Umbilical cord (tissue), 2 donors: Measurements from ENCODE around the gene SLC25A38. TPM values are rescaled to one million over a fixed set of nuclear protein-coding genes. Genes with fewer than 3 reads are reported as not detected.
"Not testable (repeated sequence)": the region's sequence is repeated elsewhere in the genome, so short reads cannot be mapped to it uniquely, and the experiment has no call there.

Source experiments
- DNase-seq: peaks from one replicate; pipeline ENCODE4 v3.0.0-alpha.2; 2015; ENCODE audit warnings: low spot score
- total RNA-seq: library from RNA; depleted of rRNA; stranded (reverse); fragments of >200 nt; gene quantifications from one replicate; pipeline ENCODE4 v1.2.3, GENCODE V29; 2014; ENCODE audit warnings: low replicate concordance; ENCODE audit not compliant: insufficient read depth

SLC25A38 gene, protein sequence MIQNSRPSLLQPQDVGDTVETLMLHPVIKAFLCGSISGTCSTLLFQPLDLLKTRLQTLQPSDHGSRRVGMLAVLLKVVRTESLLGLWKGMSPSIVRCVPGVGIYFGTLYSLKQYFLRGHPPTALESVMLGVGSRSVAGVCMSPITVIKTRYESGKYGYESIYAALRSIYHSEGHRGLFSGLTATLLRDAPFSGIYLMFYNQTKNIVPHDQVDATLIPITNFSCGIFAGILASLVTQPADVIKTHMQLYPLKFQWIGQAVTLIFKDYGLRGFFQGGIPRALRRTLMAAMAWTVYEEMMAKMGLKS
- total RNA-seq = 13.5 TPM

DNA sequence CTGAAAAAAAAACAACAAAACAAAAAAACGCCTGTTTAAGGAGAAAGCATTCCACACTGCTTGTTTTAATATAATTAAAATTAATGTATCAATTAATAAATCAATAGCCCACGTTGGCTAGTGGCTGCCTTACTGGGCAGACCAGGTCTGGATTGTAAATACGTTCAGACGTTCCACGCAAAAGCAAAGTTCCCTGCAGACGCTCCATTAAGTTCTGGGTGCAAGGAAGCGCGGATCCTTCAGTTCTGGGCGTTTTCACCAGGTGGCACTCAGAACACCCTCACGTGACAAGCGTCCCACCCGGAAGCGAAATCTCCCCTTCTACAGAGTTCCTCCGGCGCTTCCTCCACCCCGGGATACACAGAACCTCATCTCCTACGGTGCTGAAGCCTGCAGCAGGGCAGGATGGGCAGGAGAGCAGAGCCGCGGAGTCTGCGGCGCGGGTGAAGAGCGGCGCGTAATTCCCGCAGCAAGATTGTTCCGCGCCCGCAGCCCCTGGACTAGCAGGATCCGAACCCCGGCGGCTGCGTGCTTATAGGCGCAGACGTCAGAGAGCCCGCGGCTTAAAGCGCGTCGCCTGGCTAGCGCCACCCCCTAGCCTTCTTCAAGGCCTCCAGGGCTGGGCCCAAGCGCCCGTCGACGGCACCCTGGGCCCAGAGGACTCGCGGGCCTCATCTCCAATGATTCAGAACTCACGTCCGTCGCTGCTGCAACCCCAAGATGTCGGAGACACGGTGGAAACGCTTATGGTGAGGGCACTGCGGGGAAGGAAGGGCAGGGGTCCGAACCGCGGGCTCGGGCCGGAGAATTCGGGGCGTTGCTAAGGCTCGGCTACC, at the start of gene SLC25A38:
SLC25A38 (plus strand) TSS at position 326 of the 836 bp plus-strand sequence; CDS start at position 681, 355 bp downstream.
- peak; percentile 89 for DNase-seq

DNA sequence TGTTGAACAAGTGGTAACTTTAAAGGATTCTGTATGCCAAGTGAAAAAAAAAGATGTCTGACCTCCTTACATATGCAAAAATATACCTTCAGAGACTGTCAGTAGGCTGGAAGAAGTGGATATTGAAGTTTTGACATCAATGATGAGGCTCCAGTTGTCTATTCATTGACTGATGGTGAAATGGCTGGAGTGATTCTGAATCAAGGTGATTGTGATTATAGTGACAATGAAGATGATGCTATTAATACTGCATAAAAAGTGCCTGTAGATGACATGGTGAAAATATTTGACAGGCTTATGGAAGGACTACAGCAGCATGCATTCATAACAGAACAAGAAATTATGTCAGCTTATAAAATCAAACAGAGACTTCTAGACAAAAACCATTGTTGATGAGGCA, 49.6 kb upstream of the SLC25A38 start:
- no peak for DNase-seq

DNA sequence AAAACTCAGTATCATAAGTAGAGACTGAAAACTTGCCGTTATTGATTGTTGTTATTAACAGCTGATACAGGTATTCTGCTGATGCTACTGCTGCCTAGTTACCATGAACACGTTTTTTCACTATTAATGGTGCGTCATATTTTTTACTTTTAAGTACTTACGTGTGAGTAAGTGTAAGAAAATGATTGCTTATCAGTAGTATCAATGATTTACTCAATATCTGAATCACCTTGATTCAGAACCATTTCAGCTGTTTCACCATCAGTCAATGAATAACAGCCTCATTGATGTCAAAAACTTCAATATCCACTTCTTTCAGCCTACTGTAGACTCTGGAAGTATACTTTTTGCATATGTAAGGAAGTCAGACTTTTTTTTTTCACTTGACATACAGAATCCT, 49.0 kb upstream of the SLC25A38 start:
- no peak for DNase-seq

DNA sequence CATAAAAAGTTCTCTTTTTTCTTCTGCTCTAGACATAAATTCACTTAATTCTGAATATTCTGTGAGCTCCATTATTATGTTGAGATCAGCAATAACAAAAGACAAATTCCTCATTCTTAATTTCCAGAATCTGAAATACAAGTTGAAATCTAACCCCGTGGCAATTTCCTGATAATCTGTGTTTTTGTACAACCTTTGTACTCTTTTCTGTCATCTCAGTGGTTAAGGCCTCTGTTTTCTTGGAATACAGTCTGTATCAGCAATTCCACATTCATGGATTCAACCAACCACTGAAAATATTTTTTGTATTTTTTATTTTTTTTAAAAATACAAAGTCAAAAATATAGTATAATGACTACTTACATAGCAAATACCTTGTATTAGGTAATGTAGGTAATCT, 45.0 kb upstream of the SLC25A38 start:
- no peak for DNase-seq

DNA sequence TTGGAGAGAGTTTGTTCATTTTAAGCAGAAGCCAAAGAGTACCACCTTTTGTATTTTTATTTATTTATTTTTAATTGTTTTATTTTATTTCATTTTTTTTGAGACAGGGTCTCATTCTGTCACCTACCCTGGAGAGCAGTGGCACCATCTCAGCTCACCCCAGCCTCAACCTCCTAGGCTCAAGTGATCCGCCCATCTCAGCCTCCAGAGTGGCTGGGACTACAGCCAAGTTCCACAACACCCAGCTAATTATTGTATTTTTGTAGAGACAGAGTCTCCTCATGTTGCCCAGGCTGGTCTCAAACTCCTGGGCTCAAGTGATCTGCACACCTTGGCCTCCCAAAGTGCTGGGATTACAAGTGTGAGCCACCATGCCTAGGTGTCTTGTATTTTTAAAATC, 44.1 kb upstream of the SLC25A38 start:
- no peak for DNase-seq

DNA sequence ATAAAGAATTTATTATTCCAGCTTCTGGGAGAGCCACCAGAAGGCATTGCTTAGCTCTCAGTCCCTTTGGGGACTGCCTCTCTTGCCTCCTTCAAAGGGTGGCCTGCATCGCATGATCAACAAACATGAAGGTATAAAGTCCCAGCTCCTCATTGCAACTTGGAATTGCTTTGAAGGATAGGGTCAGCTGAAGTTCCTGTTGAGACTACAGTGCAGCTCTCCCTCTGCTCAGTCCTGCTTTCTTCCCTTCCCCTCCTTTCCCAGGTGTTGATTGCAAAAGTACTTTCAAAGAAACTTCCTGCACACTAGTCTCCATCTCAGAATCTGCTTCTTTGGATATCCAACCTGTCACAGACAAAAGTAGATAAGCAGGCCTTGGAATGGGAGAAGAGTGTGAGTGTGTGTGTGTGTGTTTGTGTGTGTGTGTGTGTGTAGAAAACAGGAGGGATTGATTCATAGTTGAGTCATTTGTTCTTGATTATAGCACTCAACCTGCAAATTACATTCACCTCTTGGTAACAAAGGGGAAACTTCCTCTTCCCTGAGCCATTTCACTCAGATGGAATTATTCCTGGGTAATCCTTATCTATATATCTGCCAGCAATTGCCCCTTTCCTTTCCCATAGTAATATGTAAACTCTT, 40.0 kb upstream of the SLC25A38 start:
- DNase-seq = no peak

DNA sequence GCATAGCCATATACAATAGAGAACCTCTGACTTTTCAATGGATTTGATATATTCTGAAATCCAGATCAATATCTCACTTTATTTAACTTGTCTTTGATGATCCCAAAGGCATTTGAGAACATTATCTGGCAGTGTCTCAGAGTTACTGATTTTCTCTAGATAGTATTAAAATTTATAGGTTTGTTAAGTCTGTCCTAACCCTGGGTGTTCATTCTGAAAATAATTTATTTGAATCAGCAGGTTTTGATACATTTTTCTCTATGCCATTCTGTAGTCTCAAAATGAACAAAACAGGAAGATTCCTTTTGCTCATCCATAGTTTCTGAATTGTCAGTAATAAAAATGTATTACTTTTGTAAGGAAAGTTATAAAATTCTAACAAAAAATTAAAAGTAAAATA, 39.4 kb upstream of the SLC25A38 start:
- DNase-seq = no peak

DNA sequence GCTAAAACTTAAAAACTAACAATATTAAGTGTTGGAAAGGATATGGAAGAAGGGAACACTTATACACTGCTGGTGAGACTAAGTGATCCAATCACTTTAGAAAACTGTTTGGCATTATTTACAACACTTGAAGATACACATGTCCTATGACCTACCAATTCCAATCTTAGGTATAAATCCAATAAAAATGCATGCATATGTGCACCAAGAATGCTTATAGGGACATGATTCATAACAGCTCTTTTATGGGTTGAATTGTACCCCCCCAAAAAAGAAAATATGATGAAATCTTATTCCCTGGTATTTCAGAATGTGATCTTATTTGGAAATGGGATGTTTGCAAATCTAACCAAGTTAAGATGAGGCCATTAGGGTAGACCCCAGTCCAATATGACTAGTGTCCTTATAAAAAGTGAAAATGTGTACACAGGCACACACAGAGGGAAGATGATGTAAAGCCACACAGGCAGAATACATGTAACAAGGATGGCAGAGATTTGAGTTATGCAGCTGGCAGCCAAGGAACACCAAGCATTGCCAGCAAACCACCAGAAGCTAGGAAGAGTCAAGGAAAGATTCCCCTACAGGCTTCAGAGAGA, 38.3 kb upstream of the SLC25A38 start:
- no peak for DNase-seq

DNA sequence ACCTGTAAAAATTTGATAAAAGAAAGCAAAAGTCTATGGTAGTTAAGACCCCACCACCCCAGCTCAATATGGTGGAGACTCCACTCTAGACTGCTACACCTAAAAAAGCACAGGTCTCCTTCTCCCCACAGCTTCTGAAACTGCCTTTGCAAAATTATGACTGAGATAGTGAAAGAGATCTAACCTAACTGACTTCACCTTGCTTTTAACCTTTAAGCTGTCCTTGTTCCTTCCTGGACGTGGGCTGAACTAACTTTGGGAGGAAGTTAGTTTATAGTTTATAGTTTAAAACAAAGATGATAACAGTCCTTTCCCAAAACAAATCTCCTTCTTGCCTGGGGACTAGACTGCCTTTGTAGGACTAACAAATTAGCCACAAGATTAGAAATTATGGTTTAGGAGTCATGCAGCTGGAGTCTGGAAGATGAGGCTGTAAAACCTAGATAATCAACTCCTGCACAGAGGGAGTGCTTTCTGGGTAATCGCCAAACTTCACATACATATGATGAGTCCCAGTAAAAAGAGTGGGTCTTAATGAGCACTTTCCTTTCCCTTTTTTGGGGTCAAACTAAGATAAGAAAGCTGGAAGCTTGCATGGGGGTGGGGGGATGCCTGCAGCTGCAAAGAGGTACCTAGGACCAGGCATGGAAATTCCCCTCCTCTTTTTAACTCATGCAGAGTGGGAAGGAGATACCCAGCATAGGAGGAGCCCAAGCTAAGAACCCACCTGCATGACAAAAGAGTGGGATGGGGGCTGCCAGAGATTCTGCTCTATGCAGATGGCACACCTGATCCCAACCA, 36.2 kb upstream of the SLC25A38 start:
- DNase-seq = no peak

DNA sequence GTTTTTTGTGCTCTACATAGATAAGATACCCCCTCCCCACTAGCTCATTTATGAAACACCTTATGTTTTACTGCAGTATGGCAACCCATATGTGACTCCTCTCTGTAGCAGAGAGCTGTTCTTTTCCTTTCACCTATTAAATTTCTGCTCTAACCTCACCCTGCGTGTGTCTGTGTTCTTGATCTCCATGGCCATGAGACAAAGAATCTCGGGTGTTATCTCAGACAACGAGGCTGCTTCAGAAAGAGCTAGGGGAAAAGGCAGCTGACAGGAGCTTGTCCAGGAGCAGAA, 35.6 kb upstream of the SLC25A38 start:
- DNase-seq = no peak

DNA sequence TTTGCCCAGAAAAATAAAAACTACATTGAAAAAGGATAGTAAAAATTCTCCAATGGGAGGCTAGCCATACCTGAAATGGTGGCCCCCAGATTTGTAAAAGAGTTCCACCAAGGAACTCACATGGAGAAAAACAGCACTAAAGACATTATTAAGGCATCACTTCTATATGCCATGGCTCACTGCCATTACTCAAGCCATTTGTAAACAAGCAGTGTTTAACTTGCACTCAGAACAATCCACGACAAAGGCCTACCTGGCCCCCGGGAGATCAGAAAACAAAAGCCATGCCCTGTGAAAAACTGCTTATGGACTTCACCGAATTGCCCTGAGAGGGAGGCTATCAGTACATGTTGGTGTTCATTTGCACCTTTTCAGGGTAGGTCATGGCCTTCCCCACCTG, 34.1 kb upstream of the SLC25A38 start:
- no peak for DNase-seq

DNA sequence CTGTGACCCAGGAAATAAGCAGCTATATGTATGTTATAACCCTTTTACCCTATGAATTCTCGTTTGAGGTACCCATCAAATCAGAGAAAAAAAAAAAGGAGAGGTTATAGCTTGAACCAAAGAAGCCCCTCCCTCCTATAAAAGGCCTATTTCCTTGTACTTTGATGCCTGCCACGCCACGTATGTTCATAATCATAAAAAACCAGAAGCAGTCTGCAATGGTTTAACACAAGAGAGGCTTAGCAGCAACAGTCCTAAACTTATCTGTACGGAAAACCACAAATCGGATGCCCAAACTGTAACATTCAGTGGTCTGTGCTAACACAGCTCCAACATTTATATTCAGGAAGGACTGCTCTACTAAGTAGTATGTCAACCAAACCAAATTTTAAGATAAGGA, 32.5 kb upstream of the SLC25A38 start:
- DNase-seq = no peak

DNA sequence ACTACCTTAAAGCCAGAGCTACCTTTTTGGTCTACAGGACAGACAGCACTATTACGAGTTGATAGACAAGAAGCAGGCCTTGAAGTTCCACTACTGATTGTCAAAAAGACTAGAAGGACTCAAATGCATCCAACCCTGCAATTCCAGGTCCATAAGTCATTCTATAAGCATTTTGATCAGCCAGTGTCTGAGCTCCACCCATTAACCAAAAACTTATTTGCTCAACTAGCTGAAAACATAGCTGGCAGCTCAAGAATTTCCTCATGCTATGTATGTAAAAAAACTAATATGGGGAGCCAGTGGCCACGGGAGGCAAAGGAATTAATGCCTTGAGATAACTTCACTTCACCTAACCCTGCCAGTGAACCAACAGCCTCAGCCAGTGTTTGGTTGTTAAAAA, 32.0 kb upstream of the SLC25A38 start:
- DNase-seq = not testable (repeated sequence)

DNA sequence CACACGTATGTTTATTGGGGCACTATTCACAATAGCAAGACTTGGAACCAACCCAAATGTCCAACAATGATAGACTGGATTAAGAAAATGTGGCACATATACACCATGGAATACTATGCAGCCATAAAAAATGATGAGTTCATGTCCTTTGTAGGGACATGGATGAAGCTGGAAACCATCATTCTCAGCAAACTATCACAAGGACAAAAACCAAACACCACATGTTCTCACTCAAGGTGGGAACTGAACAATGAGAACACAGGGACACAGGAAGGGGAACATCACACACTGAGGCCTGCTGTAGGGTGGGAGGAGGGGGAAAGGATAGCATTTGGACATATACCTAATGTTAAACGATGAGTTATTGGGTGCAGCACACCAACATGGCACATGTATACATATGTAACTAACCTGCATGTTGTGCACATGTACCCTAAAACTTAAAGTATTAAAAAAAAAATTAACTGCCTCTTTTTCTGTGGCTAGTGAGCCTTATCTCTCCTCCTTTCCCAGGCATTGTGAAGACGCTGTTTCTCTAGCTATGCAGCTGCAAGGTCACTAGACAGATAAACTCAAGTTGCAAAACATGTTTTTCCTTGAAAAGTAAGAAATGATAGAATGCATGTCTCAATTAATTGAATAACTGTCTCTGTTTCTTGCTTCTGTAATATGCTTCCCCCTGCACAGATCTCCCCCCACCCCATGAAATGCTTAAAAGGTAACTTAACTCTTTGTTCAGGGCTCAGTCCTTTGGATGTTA, 29.8 kb upstream of the SLC25A38 start:
- not testable (repeated sequence) for DNase-seq

DNA sequence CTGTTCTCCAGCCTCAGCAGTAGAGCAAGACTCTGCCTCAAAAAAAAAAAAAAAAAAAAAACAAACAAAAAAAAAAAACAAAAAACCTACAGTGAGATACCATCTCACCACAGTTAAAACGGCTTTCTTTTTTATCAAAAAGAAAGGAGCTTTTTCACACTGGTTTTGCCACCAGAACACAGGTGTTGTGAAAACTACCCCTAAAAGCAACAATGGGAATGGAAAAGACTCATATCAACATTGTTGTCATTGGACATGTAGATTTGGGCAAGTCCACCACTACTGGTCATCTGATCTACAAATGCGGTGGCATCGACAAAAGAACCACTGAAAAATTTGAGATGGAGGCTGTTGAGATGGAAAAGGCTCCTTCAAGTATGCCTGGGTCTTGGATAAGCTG, 24.8 kb upstream of the SLC25A38 start:
- no peak for DNase-seq

DNA sequence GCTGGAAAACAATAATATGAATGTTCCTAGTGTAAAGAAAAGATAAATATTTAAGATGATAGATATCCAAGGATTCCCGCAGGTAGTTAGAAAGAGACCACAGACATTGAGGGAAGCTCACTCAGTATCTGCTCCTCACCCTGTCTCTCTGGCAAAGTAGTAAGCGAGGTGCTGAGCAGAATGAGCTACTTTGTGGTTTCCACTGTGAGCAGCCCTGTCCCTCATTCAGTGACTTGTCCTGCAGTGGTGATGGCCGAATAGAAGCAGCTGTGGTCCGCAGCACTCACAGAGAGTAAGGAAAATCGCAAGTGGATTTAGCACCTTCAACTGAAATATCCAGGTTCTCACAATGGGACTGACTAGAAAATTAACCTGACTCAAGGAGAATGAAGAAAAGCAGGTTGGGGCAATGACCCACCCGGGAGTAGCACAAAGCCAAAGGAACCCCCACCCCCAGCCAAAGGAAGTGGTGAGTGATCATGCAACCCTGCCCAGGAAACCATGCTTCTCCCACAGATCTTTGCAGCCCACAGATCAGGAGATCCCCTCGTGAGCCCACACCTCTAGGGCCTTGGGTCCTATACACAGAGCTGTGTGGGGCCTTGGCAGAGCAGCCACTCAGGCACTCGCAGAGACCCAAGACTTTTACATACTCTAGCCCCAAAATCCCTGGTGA, 21.8 kb upstream of the SLC25A38 start:
- no peak for DNase-seq

DNA sequence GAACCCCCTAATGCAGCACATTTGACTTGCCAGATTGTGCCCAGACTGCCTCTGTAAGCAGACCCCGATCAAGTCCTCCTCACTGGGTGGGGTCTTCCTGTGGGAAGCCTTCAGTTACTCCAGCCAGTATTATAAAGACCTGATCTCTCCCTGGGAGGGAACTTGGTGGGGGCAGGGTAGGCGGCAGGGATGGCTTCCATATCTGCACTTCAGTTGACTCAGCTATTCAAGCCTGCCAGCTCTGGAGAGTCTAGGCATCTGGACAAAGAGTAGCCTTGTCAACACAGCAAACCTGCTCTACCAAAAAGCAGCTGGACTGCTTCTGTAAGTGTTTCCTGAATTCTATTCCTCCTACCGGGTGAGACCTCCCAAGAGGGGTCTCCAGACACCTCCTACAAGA, 21.0 kb upstream of the SLC25A38 start:
- no peak for DNase-seq

DNA sequence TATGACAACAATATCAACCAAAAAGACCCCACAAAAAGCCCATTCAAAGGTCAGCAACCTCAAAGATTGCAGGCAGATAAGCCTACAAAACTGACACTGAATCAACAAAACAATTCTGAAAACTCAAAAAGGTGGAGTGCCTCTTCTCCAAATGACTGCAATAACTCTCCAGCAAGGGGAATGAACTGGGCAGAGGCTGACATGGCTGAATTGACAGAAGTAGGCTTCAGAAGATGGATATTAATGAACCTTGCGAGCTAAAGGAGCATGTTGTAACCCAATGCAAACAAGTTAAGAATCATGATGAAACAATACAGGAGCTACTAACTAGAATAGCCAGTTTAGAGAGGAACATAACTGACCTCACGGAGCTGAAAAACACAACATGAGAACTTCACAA, 20.4 kb upstream of the SLC25A38 start:
- no peak for DNase-seq

DNA sequence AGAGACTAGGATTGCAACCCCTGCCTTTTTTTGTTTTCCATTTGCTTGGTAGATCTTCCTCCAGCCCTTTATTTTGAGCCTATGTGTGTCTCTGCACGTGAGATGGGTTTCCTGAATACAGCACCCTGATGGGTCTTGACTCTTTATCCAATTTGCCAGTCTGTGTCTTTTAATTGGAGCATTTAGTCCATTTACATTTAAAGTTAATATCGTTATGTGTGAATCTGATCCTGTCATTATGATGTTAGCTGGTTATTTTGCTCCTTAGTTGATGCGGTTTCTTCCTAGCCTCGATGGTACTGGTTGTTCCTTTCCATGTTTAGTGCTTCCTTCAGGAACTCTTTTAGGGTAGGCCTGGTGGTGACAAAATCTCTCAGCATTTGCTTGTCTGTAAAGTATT, 12.7 kb upstream of the SLC25A38 start:
- not testable (repeated sequence) for DNase-seq

DNA sequence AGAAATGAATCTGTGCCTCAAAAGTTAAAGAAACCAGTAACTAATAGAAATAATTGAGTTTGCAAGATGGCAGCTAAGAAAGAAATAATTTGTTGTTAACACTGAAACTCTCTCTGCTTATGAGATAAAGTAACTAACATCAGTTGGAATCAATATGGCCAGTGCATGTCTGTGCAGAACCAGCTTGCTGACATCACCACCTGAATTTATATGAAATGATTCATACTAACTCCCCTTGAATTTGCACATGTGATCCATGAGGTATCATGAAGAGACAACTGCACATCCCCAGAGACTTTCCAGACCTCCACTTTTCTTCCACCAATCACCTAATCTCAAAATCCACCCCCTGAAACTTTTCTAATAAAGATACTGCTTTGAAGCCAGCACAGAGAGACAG, 10.3 kb upstream of the SLC25A38 start:
- no peak for DNase-seq
